Choroid plexus epithelial cell (primary cell): ENCODE data around the gene EFHC2.

ENCODE experiments used
- DNase-seq: peaks from one replicate; pipeline ENCODE4 v3.0.0-alpha.2; 2010; ENCODE audit warnings: low read depth
- H3K4me3 ChIP-seq: 2 replicates; pipeline ENCODE4 v1.5.1; 2011; ENCODE audit warnings: low read depth, mild to moderate bottlenecking, control low read depth, low read length, moderate library complexity
- TF ChIP-seq, protein P1 (sequence below): conservative IDR thresholded peaks from 2 replicates; pipeline ENCODE4 v1.5.1; 2011; ENCODE audit warnings: low read depth, mild to moderate bottlenecking, control low read depth, inconsistent platforms, low read length, moderate library complexity

Gene EFHC2

GRCh38 chrX:44343412-44344141 is at the start of gene EFHC2:
EFHC2 (minus strand) TSS chrX:44343672; CDS start chrX:44343588, 84 bp downstream.
- peak within 1 kb of the TSS; percentile 54 for H3K4me3 ChIP-seq
- DNase-seq: peak; percentile 18
- TF ChIP-seq, protein P1, sequence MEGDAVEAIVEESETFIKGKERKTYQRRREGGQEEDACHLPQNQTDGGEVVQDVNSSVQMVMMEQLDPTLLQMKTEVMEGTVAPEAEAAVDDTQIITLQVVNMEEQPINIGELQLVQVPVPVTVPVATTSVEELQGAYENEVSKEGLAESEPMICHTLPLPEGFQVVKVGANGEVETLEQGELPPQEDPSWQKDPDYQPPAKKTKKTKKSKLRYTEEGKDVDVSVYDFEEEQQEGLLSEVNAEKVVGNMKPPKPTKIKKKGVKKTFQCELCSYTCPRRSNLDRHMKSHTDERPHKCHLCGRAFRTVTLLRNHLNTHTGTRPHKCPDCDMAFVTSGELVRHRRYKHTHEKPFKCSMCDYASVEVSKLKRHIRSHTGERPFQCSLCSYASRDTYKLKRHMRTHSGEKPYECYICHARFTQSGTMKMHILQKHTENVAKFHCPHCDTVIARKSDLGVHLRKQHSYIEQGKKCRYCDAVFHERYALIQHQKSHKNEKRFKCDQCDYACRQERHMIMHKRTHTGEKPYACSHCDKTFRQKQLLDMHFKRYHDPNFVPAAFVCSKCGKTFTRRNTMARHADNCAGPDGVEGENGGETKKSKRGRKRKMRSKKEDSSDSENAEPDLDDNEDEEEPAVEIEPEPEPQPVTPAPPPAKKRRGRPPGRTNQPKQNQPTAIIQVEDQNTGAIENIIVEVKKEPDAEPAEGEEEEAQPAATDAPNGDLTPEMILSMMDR: no peak

DNA sequence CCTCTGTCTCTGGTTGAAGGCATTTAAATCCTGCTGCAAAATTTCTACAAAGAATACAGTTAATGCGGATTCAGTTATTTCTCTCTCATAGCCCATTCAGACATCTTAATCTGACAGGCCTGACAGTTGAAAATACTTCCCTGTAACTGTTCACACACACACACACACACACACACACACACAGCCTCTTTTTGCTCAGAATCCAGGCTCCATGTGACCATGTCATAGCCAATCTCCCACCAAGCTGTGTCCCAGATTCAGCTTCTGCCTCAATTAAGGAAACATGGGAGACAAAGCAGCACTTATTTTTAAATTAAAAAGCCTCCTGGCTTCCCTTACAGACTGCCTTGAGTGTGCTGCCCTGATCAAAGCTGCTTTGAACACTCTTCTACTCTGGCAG is 49.3 kb upstream of the EFHC2 start:
- no peak overlapping the region for H3K4me3 ChIP-seq
- TF ChIP-seq, protein P1: no peak
- no peak for DNase-seq

DNA sequence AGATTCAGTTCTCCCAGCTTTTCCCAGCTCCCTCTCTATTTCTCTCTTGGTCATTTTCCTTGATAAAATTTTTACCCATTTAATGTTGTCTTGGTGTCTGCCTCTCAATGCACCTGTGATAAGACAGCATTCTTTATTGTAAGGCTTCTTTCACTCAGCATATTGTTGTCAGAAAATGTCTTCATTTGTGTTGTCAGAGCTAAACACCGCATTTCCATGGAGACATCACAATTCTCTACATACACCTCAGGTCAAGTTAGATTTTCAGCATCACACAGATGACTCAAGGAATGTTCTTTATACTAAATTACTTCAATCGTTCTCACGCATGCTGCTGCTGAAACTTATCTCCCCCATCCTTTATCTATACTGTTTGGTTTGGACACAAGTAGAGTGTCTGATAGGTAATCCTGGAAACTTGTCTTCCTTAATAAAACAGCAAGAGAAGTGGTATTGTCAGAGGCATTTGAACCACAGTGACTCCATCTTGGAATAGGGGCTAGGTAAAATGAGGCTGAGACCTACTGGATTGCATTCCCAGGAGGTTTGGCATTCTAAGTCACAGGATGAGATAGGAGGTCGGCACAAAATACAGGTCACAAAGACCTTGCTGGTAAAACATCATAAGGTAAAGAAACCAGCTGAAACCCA is 41.3 kb upstream of the EFHC2 start:
- TF ChIP-seq, protein P1: no peak
- H3K4me3 ChIP-seq: no peak overlapping the region
- no peak for DNase-seq

DNA sequence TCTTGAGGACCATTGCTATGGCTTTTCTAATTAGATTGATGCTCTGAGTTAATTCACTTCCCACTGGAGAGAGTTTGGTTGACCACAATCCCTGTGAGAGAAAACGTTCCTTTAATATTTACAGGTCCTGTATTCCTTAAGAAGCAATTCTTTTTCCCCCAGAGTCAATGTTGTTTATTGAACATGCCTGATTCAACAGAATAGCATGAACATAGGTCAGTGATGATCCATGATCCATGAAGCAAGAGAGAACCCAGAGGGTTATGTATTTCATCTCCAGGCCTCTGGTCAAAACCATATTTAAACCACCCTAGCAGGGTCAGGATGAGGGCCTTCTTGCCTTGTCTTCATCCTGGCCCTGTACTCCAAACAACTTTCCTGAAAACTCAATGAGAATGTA is 39.4 kb upstream of the EFHC2 start:
- no peak for DNase-seq
- TF ChIP-seq, protein P1: no peak
- H3K4me3 ChIP-seq: no peak overlapping the region

- DNase-seq: no peak
- H3K4me3 ChIP-seq: no peak overlapping the region
- TF ChIP-seq, protein P1: no peak
These were observed 9.3 kb upstream of the EFHC2 start for GRCh38 chrX:44352758-44353157.

GRCh38 chrX:44349561-44349960 is 6.1 kb upstream of the EFHC2 start:
- TF ChIP-seq, protein P1: no peak
- H3K4me3 ChIP-seq: no peak overlapping the region

DNA sequence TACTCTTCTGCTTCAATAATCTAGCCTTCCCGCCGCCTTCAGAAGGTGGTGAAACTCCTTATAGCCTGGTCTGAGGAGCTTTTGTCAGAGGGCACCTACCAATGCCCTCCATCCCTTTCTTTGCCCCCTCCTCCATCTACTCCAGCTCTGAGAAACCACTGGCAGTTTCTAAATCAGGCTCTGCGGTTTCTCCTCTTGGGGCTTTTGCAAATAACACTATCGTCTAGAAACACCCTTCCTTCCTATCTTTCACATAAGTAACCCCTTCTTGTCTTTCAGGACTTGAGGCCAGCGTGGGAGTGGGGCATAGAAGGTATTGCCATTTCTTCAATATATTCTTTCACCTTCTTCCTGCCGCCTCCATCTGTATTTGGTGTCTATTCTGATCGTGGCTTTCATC is 1.2 kb upstream of the EFHC2 start:
- TF ChIP-seq, protein P1: no peak
- no peak overlapping the region for H3K4me3 ChIP-seq
- DNase-seq: no peak

More at GRCh38 chrX:44349561-44349960, 6.1 kb upstream of the EFHC2 start:
- no peak for DNase-seq
